Sigmoid colon (tissue), 7 donors: Measurements from ENCODE around the gene ZFHX3. TPM values are rescaled to one million over a fixed set of nuclear protein-coding genes. Genes with fewer than 3 reads are reported as not detected.

Experiments
- DNase-seq: peaks from one replicate; pipeline ENCODE4 v3.0.0-alpha.2; 2019
- H3K27ac ChIP-seq, 4 donors: fragments of 200-600 bp; sonication (generic); one replicate each; pipeline ENCODE4 v1.5.1; 2016 to 2019; ENCODE audit warnings: mild to moderate bottlenecking in 1 of 4
- H3K27me3 ChIP-seq, 3 donors: fragments of 200-600 bp; sonication (generic); one replicate each; pipeline ENCODE4 v1.5.1; 2019; ENCODE audit warnings: mild to moderate bottlenecking in 1 of 3
- H3K36me3 ChIP-seq, 4 donors: fragments of 200-600 bp; sonication (generic); one replicate each; pipeline ENCODE4 v1.5.1; 2016 to 2019
- H3K4me1 ChIP-seq, 4 donors: fragments of 200-600 bp; sonication (generic); one replicate each; pipeline ENCODE4 v1.5.1; 2017 to 2019
- H3K4me3 ChIP-seq, 4 donors: fragments of 200-600 bp; sonication (generic); one replicate each; pipeline ENCODE4 v1.5.1; 2017 to 2019; ENCODE audit warnings: mild to moderate bottlenecking in 2 of 4, moderate library complexity in 1 of 4
- H3K9me3 ChIP-seq, 4 donors: fragments of 200-600 bp in 3 of 4; sonication (generic) in 3 of 4; one replicate each; pipeline versions ENCODE4 v1.5.1 to v1.6.1; 2013 to 2019
- CTCF ChIP-seq, 4 experiments: fragments of 450-650 bp in 3 of 4; fragments of 200-600 bp in 1 of 4; IDR thresholded peaks; one replicate each; pipeline ENCODE4 v1.5.1; 2016 to 2019; ENCODE audit warnings: antibody characterized with exemption in 4 of 4, mild to moderate bottlenecking in 3 of 4, moderate library complexity in 2 of 4
- EP300 ChIP-seq, 4 donors: sonication (generic); formaldehyde crosslinking; IDR thresholded peaks; one replicate each; pipeline ENCODE4 v1.6.1; 2017; ENCODE audit warnings: antibody characterized with exemption in 4 of 4
- POLR2A ChIP-seq, 2 donors: fragments of 450-650 bp; IDR thresholded peaks; one replicate each; pipeline ENCODE4 v1.6.1; 2016; ENCODE audit warnings: antibody characterized with exemption in 2 of 2, mild to moderate bottlenecking in 2 of 2, moderate library complexity in 2 of 2
- POLR2AphosphoS5 ChIP-seq, 4 donors: sonication (generic); formaldehyde crosslinking; IDR thresholded peaks; one replicate each; pipeline ENCODE4 v1.6.1; 2017; ENCODE audit warnings: antibody characterized with exemption in 4 of 4
- WGBS, 2 donors: extraction: QIAGEN DNeasy Blood & Tissue Kit; methylation state at CpG; one replicate each; pipeline ENCODE4 v1.1.7; 2013; 5-methylcytosine and 5-hydroxymethylcytosine counted together
- intact Hi-C: fragments of 100-400 bp; cut with DNase I; formaldehyde crosslinking; loops from one replicate; pipeline ENCODE4 v1.15.1; 2023
- polyA plus RNA-seq, 3 donors: library from polyadenylated mRNA; stranded (reverse); fragments of 200-250 nt; gene quantifications; one replicate each; pipeline ENCODE4 v1.2.3, GENCODE V29; 2013
- total RNA-seq, 4 donors: library from RNA; depleted of rRNA; stranded (reverse); fragments of >200 nt; gene quantifications; one replicate each; pipeline ENCODE4 v1.1.0, GENCODE V29; 2016
- donor health status: healthy with polysubstance abuse.
- donor health status: Bipolar disorder and iron deficiency.
- donor health status: healthy.

Gene ZFHX3
- total and polyA plus RNA-seq, 7 donors: 0.69 to 38.8 (median 17.8) TPM

- Histone ChIP-seq H3K4me1 (peaks cover 0 to 75% (median 66%) of the 10 kb centered on the region in 4 donors), H3K9me3 (no peaks in the 10 kb centered on the region), H3K4me3 (peak overlapping the region; percentile 64 to 96 (median 87)), H3K36me3 (no peaks in the 10 kb centered on the region), H3K27me3 (no peaks in the 10 kb centered on the region), H3K27ac (peak overlapping the region; percentile 94 to 99 (median 97))
- no peak for TF ChIP-seq POLR2A (IDR thresholded peaks at IDR 0.05)
- no peak for TF ChIP-seq EP300 (IDR thresholded peaks at IDR 0.05)
- no peak for TF ChIP-seq POLR2AphosphoS5 (IDR thresholded peaks at IDR 0.05)
- TF ChIP-seq CTCF (IDR thresholded peaks at IDR 0.05): no peak
- WGBS, 2 donors: 18 to 65% methylated on average over 7 of the region's 7 CpGs
- intact Hi-C loops: no loop called here
- no peak for DNase-seq
Measured at GRCh38 chr16:73056448-73056847, 8.5 kb upstream of the ZFHX3 start.

GRCh38 chr16:73054813-73055482, 7.0 kb upstream of the ZFHX3 start:
- Histone ChIP-seq H3K27ac (peak overlapping the region; percentile 94 to 99 (median 97)), H3K4me1 (peaks cover 0 to 77% (median 74%) of the 10 kb centered on the region in 4 donors), H3K27me3 (no peaks in the 10 kb centered on the region), H3K9me3 (no peaks in the 10 kb centered on the region), H3K4me3 (peak overlapping the region in 3 of 4 donors; percentile 83 to 96 (median 91)), H3K36me3 (no peaks in the 10 kb centered on the region)
- intact Hi-C loops: no loop called here
- TF ChIP-seq POLR2AphosphoS5 (IDR thresholded peaks at IDR 0.05) (no peak), CTCF (IDR thresholded peaks at IDR 0.05) (no peak), EP300 (IDR thresholded peaks at IDR 0.05) (no peak), POLR2A (IDR thresholded peaks at IDR 0.05) (no peak)
- 4 to 21% methylated on average over 5 of the region's 5 CpGs for WGBS, 2 donors
- DNase-seq: peak; percentile 27

GRCh38 chr16:73054498-73054812, 6.5 kb upstream of the ZFHX3 start:
- Histone ChIP-seq H3K27me3 (no peaks in the 10 kb centered on the region), H3K4me3 (peak overlapping the region in 2 of 4 donors; percentile 83 to 91), H3K27ac (peak overlapping the region; percentile 94 to 99 (median 97)), H3K9me3 (no peaks in the 10 kb centered on the region), H3K4me1 (peaks cover 0 to 77% (median 74%) of the 10 kb centered on the region in 4 donors), H3K36me3 (no peaks in the 10 kb centered on the region)
- TF ChIP-seq EP300 (IDR thresholded peaks at IDR 0.05) (no peak), CTCF (IDR thresholded peaks at IDR 0.05) (no peak), POLR2A (IDR thresholded peaks at IDR 0.05) (no peak), POLR2AphosphoS5 (IDR thresholded peaks at IDR 0.05) (no peak)
- intact Hi-C loops: no loop called here
- 10 to 30% methylated on average over 6 of the region's 6 CpGs for WGBS, 2 donors
- no peak for DNase-seq

- DNase-seq: peak; percentile 70
- H3K4me1 ChIP-seq: peaks cover 3 to 78% (median 75%) of the 10 kb centered on the region in 4 donors
- TF ChIP-seq POLR2AphosphoS5 (IDR thresholded peaks at IDR 0.05) (peak in 1 of 4 donors; percentile 12), POLR2A (IDR thresholded peaks at IDR 0.05) (no peak), CTCF (IDR thresholded peaks at IDR 0.05) (no peak)
- intact Hi-C loops: no loop called here
- no peaks in the 10 kb centered on the region for H3K36me3 ChIP-seq
- peak overlapping the region; percentile 94 to 99 (median 97) for H3K27ac ChIP-seq
- no peaks in the 10 kb centered on the region for H3K9me3 ChIP-seq
- H3K27me3 ChIP-seq: no peaks in the 10 kb centered on the region
- peak overlapping the region in 2 of 4 donors; percentile 83 to 91 for H3K4me3 ChIP-seq
- 17 to 41% methylated on average over 10 of the region's 10 CpGs for WGBS, 2 donors
Measured at GRCh38 chr16:73054125-73054484, 6.2 kb upstream of the ZFHX3 start.
